WTC11 (cell line): Measurements from ENCODE around the gene KRT82.

ENCODE experiments used
- ERG ChIP-seq: fragments of 250-450 bp; sonication (Bioruptor Pico); IDR thresholded peaks from 2 replicates; pipeline ENCODE4 v1.8.0; 2021; ENCODE audit warnings: mild to moderate bottlenecking
- ETV6 ChIP-seq: sonication (generic); formaldehyde crosslinking; IDR thresholded peaks from 2 replicates; pipeline ENCODE4 v1.8.1; 2022; ENCODE audit warnings: mild to moderate bottlenecking, missing genetic modification reagents
- HMGXB4 ChIP-seq: sonication (generic); formaldehyde crosslinking; IDR thresholded peaks from 2 replicates; pipeline ENCODE4 v1.8.1; 2023; ENCODE audit warnings: mild to moderate bottlenecking, moderate library complexity, missing genetic modification reagents
- MYBL2 ChIP-seq: sonication (generic); formaldehyde crosslinking; IDR thresholded peaks from 2 replicates; pipeline ENCODE4 v1.8.1; 2023; ENCODE audit warnings: mild to moderate bottlenecking, moderate library complexity, missing genetic modification reagents
- NR1H2 ChIP-seq: sonication (generic); formaldehyde crosslinking; IDR thresholded peaks from 2 replicates; pipeline ENCODE4 v1.9.0; 2021; ENCODE audit warnings: mild to moderate bottlenecking, moderate library complexity, missing genetic modification reagents
- NR3C1 ChIP-seq: sonication (generic); formaldehyde crosslinking; conservative IDR thresholded peaks from 2 replicates; pipeline ENCODE4 v1.8.1; 2023; ENCODE audit warnings: low read depth, mild to moderate bottlenecking, missing genetic modification reagents
- TCF7 ChIP-seq: sonication (generic); formaldehyde crosslinking; IDR thresholded peaks from 2 replicates; pipeline ENCODE4 v1.8.0; 2022; ENCODE audit warnings: mild to moderate bottlenecking, low read depth, missing genetic modification reagents, moderate library complexity
- USF1 ChIP-seq: sonication (generic); formaldehyde crosslinking; IDR thresholded peaks from 2 replicates; pipeline ENCODE4 v1.8.0; 2022; ENCODE audit warnings: mild to moderate bottlenecking, missing genetic modification reagents
- TF ChIP-seq, protein P1 (sequence below): sonication (generic); formaldehyde crosslinking; IDR thresholded peaks from 2 replicates; pipeline ENCODE4 v1.8.1; 2022; ENCODE audit warnings: low read depth, mild to moderate bottlenecking, moderate library complexity, missing genetic modification reagents, borderline replicate concordance
- TF ChIP-seq, protein P2 (sequence below): fragments of 200-600 bp; IDR thresholded peaks from 2 replicates; pipeline ENCODE4 v1.8.0; 2022; ENCODE audit warnings: antibody characterized with exemption
- TF ChIP-seq, protein P3 (sequence below): sonication (generic); formaldehyde crosslinking; conservative IDR thresholded peaks from 2 replicates; pipeline ENCODE4 v1.8.1; 2022; ENCODE audit warnings: mild to moderate bottlenecking, missing genetic modification reagents
- TF ChIP-seq, protein P4 (sequence below): sonication (generic); formaldehyde crosslinking; IDR thresholded peaks from 2 replicates; pipeline ENCODE4 v1.8.0; 2022; ENCODE audit warnings: missing genetic modification reagents

DNA sequence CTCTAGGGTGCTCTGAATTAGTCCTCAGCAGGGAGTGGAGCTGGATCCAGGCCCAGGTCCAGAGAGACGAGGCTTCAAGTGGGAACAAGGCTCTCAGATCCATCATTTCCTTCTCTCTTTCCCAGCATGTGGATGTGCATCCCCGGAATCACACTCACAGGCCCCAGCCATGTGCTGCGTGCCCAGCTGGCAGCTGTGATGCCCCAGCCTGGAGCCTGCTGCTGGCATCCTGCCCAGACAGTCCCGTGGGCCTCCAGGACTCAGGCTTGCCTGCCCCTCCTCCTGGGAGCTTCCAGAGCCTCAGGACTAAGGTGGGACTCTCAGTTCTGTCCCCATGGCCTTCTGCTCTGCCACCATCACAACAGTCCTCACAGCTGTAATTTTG is 14.5 kb downstream of the KRT82 start:
- TF ChIP-seq, protein P1, sequence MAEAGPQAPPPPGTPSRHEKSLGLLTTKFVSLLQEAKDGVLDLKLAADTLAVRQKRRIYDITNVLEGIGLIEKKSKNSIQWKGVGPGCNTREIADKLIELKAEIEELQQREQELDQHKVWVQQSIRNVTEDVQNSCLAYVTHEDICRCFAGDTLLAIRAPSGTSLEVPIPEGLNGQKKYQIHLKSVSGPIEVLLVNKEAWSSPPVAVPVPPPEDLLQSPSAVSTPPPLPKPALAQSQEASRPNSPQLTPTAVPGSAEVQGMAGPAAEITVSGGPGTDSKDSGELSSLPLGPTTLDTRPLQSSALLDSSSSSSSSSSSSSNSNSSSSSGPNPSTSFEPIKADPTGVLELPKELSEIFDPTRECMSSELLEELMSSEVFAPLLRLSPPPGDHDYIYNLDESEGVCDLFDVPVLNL (CRISPR knock-in tag) = no peak
- TF ChIP-seq, protein P2, sequence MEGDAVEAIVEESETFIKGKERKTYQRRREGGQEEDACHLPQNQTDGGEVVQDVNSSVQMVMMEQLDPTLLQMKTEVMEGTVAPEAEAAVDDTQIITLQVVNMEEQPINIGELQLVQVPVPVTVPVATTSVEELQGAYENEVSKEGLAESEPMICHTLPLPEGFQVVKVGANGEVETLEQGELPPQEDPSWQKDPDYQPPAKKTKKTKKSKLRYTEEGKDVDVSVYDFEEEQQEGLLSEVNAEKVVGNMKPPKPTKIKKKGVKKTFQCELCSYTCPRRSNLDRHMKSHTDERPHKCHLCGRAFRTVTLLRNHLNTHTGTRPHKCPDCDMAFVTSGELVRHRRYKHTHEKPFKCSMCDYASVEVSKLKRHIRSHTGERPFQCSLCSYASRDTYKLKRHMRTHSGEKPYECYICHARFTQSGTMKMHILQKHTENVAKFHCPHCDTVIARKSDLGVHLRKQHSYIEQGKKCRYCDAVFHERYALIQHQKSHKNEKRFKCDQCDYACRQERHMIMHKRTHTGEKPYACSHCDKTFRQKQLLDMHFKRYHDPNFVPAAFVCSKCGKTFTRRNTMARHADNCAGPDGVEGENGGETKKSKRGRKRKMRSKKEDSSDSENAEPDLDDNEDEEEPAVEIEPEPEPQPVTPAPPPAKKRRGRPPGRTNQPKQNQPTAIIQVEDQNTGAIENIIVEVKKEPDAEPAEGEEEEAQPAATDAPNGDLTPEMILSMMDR = no peak
- TF ChIP-seq NR1H2 (CRISPR knock-in tag) (no peak), ETV6 (no peak), ERG (CRISPR knock-in tag) (no peak), MYBL2 (CRISPR knock-in tag) (no peak), TCF7 (CRISPR knock-in tag) (no peak), HMGXB4 (CRISPR knock-in tag) (no peak), NR3C1 (CRISPR knock-in tag) (no peak), USF1 (CRISPR knock-in tag) (no peak)
- TF ChIP-seq, protein P3, sequence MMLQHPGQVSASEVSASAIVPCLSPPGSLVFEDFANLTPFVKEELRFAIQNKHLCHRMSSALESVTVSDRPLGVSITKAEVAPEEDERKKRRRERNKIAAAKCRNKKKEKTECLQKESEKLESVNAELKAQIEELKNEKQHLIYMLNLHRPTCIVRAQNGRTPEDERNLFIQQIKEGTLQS (CRISPR knock-in tag) = no peak
- TF ChIP-seq, protein P4, sequence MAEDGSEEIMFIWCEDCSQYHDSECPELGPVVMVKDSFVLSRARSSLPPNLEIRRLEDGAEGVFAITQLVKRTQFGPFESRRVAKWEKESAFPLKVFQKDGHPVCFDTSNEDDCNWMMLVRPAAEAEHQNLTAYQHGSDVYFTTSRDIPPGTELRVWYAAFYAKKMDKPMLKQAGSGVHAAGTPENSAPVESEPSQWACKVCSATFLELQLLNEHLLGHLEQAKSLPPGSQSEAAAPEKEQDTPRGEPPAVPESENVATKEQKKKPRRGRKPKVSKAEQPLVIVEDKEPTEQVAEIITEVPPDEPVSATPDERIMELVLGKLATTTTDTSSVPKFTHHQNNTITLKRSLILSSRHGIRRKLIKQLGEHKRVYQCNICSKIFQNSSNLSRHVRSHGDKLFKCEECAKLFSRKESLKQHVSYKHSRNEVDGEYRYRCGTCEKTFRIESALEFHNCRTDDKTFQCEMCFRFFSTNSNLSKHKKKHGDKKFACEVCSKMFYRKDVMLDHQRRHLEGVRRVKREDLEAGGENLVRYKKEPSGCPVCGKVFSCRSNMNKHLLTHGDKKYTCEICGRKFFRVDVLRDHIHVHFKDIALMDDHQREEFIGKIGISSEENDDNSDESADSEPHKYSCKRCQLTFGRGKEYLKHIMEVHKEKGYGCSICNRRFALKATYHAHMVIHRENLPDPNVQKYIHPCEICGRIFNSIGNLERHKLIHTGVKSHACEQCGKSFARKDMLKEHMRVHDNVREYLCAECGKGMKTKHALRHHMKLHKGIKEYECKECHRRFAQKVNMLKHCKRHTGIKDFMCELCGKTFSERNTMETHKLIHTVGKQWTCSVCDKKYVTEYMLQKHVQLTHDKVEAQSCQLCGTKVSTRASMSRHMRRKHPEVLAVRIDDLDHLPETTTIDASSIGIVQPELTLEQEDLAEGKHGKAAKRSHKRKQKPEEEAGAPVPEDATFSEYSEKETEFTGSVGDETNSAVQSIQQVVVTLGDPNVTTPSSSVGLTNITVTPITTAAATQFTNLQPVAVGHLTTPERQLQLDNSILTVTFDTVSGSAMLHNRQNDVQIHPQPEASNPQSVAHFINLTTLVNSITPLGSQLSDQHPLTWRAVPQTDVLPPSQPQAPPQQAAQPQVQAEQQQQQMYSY (CRISPR knock-in tag) = no peak
